Lung (tissue), 12 donors: ENCODE data around the gene METAP1. TPM values are rescaled to one million over a fixed set of nuclear protein-coding genes. Genes with fewer than 3 reads are reported as not detected.

Experiments used
- ATAC-seq: fragments of 200-7000 bp; cut with Tn5 transposase; one replicate; pipeline ENCODE4 v1.9.1; 2020; ENCODE audit warnings: moderate number of reproducible peaks; ENCODE audit not compliant: insufficient read depth, low FRiP score
- DNase-seq, 3 donors: peaks; one replicate each; pipeline ENCODE4 v3.0.0-alpha.2; 2013 to 2017
- H3K27ac ChIP-seq, 2 donors: one replicate each; pipeline ENCODE4 v1.5.1; 2013; ENCODE audit warnings: mild to moderate bottlenecking in 2 of 2, moderate library complexity in 2 of 2, control low read depth in 1 of 2, inconsistent platforms in 1 of 2, low read depth in 1 of 2, low read length in 1 of 2
- H3K27me3 ChIP-seq, 3 donors: one replicate each; pipeline ENCODE4 v1.5.1; 2013; ENCODE audit warnings: low read length in 2 of 3; ENCODE audit not compliant: control insufficient read depth in 3 of 3, insufficient read depth in 3 of 3
- H3K36me3 ChIP-seq, 4 donors: one replicate each; pipeline ENCODE4 v1.5.1; 2013; ENCODE audit warnings: low read length in 4 of 4, mild to moderate bottlenecking in 1 of 4, moderate library complexity in 1 of 4; ENCODE audit not compliant: control insufficient read depth in 4 of 4, insufficient read depth in 4 of 4
- H3K4me1 ChIP-seq, 5 donors: one replicate each; pipeline ENCODE4 v1.5.1; 2013; ENCODE audit warnings: low read length in 5 of 5, mild to moderate bottlenecking in 2 of 5, moderate library complexity in 1 of 5; ENCODE audit not compliant: control insufficient read depth in 5 of 5, insufficient read depth in 5 of 5
- H3K4me3 ChIP-seq: one replicate; pipeline ENCODE4 v1.5.1; 2013; ENCODE audit warnings: mild to moderate bottlenecking, control low read depth, moderate library complexity
- H3K9ac ChIP-seq, 2 donors: one replicate each; pipeline ENCODE4 v1.5.1; 2013; ENCODE audit warnings: low read length in 2 of 2, control low read depth in 1 of 2; ENCODE audit not compliant: insufficient read depth in 1 of 2
- H3K9me3 ChIP-seq, 4 donors: one replicate each; pipeline ENCODE4 v1.5.1; 2013; ENCODE audit warnings: low read length in 3 of 4, mild to moderate bottlenecking in 1 of 4, moderate library complexity in 1 of 4; ENCODE audit not compliant: control insufficient read depth in 4 of 4, insufficient read depth in 3 of 4
- CTCF ChIP-seq: IDR thresholded peaks from 2 replicates; pipeline ENCODE4 v1.5.1; 2012; ENCODE audit warnings: mild to moderate bottlenecking; ENCODE audit errors: control extremely low read depth, extremely low read depth
- WGBS, 2 donors: extraction: QIAGEN DNeasy Blood & Tissue Kit; methylation state at CpG; one replicate each; pipeline ENCODE4 v1.1.7; 2013; 5-methylcytosine and 5-hydroxymethylcytosine counted together
- polyA plus RNA-seq, 2 donors: library from polyadenylated mRNA; stranded (reverse); fragments of 200-250 nt; gene quantifications; one replicate each; pipeline ENCODE4 v1.2.1, GENCODE V29; 2013
- total RNA-seq, 2 donors: library from RNA; depleted of rRNA in 1 of 2; stranded (reverse); fragments of >200 nt in 1 of 2; gene quantifications; one replicate each; pipeline ENCODE4 v1.2.1, GENCODE V29; 2014 to 2021
- donor health status: control.
- donor health status: control.
- donor health status: Bipolar disorder and iron deficiency.
- donor health status: healthy.
- donor health status: DM: yes; HTN: yes; CAD: no.

The METAP1 gene
- total and polyA plus RNA-seq, 4 donors, result 19.1 to 38.4 (median 27.6) TPM

- no peak for TF ChIP-seq CTCF
- H3K4me3 ChIP-seq, result no peak overlapping the region
- no peak overlapping the region for H3K9ac ChIP-seq
- no peaks in the 10 kb centered on the region for H3K4me1 ChIP-seq
- no peak overlapping the region for H3K27ac ChIP-seq
- DNase-seq (no peak), ATAC-seq (no peak)
- no peaks in the 10 kb centered on the region for H3K9me3 ChIP-seq
- no peaks in the 10 kb centered on the region for H3K27me3 ChIP-seq
- H3K36me3 ChIP-seq, result no peaks in the 10 kb centered on the region
- whole genome bisulfite sequencing, 2 donors, result 89 to 95% methylated on average over 3 of the region's 3 CpGs
Measured at GRCh38 chr4:98951710-98952109, 43.8 kb upstream of the METAP1 start.

GRCh38 chr4:98955229-98955628 is 40.3 kb upstream of the METAP1 start:
- no peaks in the 10 kb centered on the region for H3K9me3 ChIP-seq
- 90 to 95% methylated on average over 6 of the region's 6 CpGs for WGBS, 2 donors

GRCh38 chr4:98958065-98958464 is 37.5 kb upstream of the METAP1 start:
- Histone ChIP-seq H3K4me3 (no peak overlapping the region), H3K9ac (no peak overlapping the region), H3K9me3 (no peaks in the 10 kb centered on the region), H3K36me3 (no peaks in the 10 kb centered on the region), H3K4me1 (no peaks in the 10 kb centered on the region), H3K27me3 (no peaks in the 10 kb centered on the region), H3K27ac (no peak overlapping the region)
- DNase-seq, result no peak
- no peak for TF ChIP-seq CTCF
- ATAC-seq, result no peak
- 96 to 98% methylated on average over 2 of the region's 2 CpGs for WGBS, 2 donors

More at GRCh38 chr4:98955229-98955628, 40.3 kb upstream of the METAP1 start:
- no peak overlapping the region for H3K9ac ChIP-seq
- DNase-seq (no peak), ATAC-seq (no peak)
- no peaks in the 10 kb centered on the region for H3K27me3 ChIP-seq
- no peak overlapping the region for H3K4me3 ChIP-seq
- no peak overlapping the region for H3K27ac ChIP-seq
- H3K4me1 ChIP-seq, result no peaks in the 10 kb centered on the region
- TF ChIP-seq CTCF, result no peak
- no peaks in the 10 kb centered on the region for H3K36me3 ChIP-seq

- WGBS, 2 donors, result 95 to 98% methylated on average over 2 of the region's 2 CpGs
- Histone ChIP-seq H3K4me3 (no peak overlapping the region), H3K27me3 (no peaks in the 10 kb centered on the region), H3K4me1 (no peaks in the 10 kb centered on the region), H3K27ac (no peak overlapping the region), H3K9ac (no peak overlapping the region), H3K36me3 (no peaks in the 10 kb centered on the region), H3K9me3 (no peaks in the 10 kb centered on the region)
- ATAC-seq, result no peak
- no peak for DNase-seq
- no peak for TF ChIP-seq CTCF
Measured at GRCh38 chr4:98959411-98959810, 36.1 kb upstream of the METAP1 start.
